ENCODE data around the gene DDRGK1.

DNA sequence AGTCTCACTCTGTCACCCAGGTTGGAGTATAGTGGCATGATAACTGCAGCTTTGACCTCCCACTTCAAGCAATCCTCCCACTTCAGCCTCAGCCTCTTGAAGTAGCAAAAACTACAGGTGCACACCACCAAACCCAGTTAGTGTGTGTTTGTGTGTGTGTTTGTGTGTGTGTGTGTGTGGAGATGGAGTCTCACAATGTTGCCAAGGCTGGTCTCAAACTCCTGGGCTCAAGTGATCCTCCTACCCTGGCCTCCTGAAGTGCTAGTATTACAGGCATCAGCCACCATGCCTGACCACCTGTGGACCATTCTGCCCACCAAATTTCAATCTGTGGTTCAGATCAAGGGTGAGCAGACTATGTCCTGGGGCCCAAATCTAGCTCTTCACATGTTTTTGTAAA, 53.6 kb downstream of the DDRGK1 start:
- TF ChIP-seq, protein P1, sequence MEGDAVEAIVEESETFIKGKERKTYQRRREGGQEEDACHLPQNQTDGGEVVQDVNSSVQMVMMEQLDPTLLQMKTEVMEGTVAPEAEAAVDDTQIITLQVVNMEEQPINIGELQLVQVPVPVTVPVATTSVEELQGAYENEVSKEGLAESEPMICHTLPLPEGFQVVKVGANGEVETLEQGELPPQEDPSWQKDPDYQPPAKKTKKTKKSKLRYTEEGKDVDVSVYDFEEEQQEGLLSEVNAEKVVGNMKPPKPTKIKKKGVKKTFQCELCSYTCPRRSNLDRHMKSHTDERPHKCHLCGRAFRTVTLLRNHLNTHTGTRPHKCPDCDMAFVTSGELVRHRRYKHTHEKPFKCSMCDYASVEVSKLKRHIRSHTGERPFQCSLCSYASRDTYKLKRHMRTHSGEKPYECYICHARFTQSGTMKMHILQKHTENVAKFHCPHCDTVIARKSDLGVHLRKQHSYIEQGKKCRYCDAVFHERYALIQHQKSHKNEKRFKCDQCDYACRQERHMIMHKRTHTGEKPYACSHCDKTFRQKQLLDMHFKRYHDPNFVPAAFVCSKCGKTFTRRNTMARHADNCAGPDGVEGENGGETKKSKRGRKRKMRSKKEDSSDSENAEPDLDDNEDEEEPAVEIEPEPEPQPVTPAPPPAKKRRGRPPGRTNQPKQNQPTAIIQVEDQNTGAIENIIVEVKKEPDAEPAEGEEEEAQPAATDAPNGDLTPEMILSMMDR (IDR thresholded peaks at IDR 0.05; ENCODE audit: poor library complexity, severe bottlenecking): no peak
- TF ChIP-seq POLR2AphosphoS5 (IDR thresholded peaks at IDR 0.05): no peak
- TF ChIP-seq EZH2 (IDR thresholded peaks at IDR 0.05; ENCODE audit: borderline replicate concordance, insufficient read depth, low read length, poor library complexity, severe bottlenecking): no peak
- TF ChIP-seq EP300 (conservative IDR thresholded peaks at IDR 0.05; ENCODE audit: poor library complexity, severe bottlenecking): no peak
- TF ChIP-seq RAD21 (conservative IDR thresholded peaks at IDR 0.05): no peak
